Erythroblast (primary cell): Measurements from ENCODE around the gene KLKB1.

Experiments used
- GATA1 ChIP-seq: IDR thresholded peaks from 2 replicates; pipeline ENCODE4 v1.6.1; 2011; ENCODE audit warnings: low read depth, mild to moderate bottlenecking, control low read depth, low read length, moderate library complexity
- POLR2A ChIP-seq: IDR thresholded peaks from 2 replicates; pipeline ENCODE4 v1.6.1; 2011; ENCODE audit warnings: mild to moderate bottlenecking, low read length

- no peak for TF ChIP-seq POLR2A
- TF ChIP-seq GATA1, result no peak
Measured at GRCh38 chr4:186244835-186245234, 17.5 kb downstream of the KLKB1 start.
